Measurements from ENCODE around the gene MPRIP.

MPRIP gene

DNA sequence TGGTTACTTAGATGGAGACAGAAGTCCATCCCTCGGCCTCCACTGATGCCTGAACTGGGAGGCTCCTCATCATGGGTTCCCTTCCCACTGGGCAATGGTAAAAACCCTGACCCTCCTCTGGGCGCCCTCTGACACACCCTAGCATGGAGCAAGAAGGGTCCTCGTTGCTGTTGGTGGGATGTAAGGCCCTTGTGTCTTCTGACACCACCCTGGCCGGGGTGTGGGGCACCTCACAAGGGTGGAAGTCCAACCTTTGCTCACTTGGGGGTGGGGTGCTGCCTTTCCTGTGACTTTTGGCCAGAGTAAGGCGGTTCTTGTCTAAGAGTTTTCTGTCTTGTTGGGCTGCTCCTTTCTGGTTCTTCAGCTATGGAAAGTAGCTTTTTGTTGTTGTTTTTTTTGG lies 28.7 kb downstream of the MPRIP start:
- Histone ChIP-seq H3K27ac (ENCODE audit: low read length) (no peak overlapping the region), H3K9me3 (ENCODE audit: insufficient read depth, low read depth, low read length) (no peaks in the 10 kb centered on the region), H3K36me3 (ENCODE audit: insufficient read depth, low read depth, low read length) (no peaks in the 10 kb centered on the region), H3K27me3 (ENCODE audit: insufficient read depth, low read length) (no peaks in the 10 kb centered on the region), H3K9ac (ENCODE audit: low read depth, low read length) (no peak overlapping the region), H3K4me3 (ENCODE audit: low read length) (no peak overlapping the region), H3K4me1 (ENCODE audit: insufficient read depth, low read length) (no peaks in the 10 kb centered on the region)

DNA sequence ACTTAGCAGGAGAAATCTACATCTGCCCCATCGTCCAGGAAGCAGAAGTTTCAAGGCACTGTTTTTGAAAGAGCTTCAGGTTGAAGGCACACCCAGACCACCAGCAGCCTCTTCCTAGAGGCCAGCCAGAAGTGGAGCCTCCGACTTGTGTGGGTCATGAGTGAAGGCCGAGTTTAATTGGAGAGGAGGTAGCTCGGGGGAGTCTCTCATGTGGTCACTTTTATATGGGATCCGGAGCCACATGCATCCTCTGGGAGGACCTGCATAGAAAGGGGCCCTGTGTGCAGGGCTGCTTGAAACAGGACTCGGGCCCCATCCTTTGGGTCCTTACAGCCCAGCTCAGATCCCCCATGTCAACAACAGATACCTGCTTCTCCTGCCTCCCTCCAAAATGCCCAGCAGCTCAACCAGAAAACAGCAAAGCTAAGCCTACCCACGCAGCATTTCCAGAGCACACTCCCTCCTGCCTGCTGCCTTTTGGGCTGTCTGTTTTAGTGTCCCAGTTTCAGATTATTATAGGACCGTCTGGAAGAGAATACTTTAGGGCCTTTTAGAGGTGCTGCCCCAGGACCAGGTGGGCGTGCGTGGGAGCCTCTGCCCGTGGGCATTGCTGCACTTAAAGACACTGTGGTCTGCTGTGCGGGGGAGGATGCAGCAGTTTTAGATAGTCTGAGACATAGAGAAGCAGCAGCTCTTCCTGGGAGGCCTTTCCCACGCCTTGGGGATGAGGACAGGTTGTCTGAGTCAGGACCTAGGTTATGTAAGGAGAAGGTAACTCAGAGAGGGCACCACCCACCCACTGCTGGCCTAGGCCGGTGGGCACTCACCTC lies 29.5 kb downstream of the MPRIP start:
- no peak overlapping the region for H3K9ac ChIP-seq (ENCODE audit: low read depth, low read length)
- H3K4me1 ChIP-seq (ENCODE audit: insufficient read depth, low read length): no peaks in the 10 kb centered on the region
- no peaks in the 10 kb centered on the region for H3K27me3 ChIP-seq (ENCODE audit: insufficient read depth, low read length)
- no peaks in the 10 kb centered on the region for H3K36me3 ChIP-seq (ENCODE audit: insufficient read depth, low read depth, low read length)
- no peak overlapping the region for H3K4me3 ChIP-seq (ENCODE audit: low read length)
- H3K9me3 ChIP-seq (ENCODE audit: insufficient read depth, low read depth, low read length): no peaks in the 10 kb centered on the region
- no peak overlapping the region for H3K27ac ChIP-seq (ENCODE audit: low read length)

DNA sequence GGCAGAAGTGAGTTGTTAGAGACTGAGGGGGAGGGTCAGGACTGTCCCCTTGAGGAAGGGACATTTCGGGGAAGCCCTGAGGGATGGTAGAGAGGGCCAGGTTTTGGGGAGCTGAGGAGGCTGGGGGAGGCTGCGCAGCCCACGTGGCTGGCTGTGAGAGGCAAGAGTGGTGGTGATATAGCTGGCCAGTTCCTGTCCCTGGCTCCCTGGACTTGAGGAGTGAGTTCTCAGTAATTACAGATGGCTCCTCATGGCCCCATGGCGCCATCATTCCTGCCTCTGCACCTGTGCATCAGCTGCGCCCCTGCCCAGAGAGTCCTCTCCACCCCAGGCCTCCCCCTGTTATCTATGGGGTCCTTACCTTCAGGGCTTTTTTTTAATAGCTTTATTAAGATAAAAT lies 30.3 kb downstream of the MPRIP start:
- no peaks in the 10 kb centered on the region for H3K27me3 ChIP-seq (ENCODE audit: insufficient read depth, low read length)
- no peaks in the 10 kb centered on the region for H3K4me1 ChIP-seq (ENCODE audit: insufficient read depth, low read length)
- H3K36me3 ChIP-seq (ENCODE audit: insufficient read depth, low read depth, low read length): peaks cover 3% of the 10 kb centered on the region; the same call in 1 of the 2 replicates
- no peaks in the 10 kb centered on the region for H3K9me3 ChIP-seq (ENCODE audit: insufficient read depth, low read depth, low read length)
- H3K4me3 ChIP-seq (ENCODE audit: low read length): no peak overlapping the region
- H3K27ac ChIP-seq (ENCODE audit: low read length): no peak overlapping the region
- H3K9ac ChIP-seq (ENCODE audit: low read depth, low read length): no peak overlapping the region

DNA sequence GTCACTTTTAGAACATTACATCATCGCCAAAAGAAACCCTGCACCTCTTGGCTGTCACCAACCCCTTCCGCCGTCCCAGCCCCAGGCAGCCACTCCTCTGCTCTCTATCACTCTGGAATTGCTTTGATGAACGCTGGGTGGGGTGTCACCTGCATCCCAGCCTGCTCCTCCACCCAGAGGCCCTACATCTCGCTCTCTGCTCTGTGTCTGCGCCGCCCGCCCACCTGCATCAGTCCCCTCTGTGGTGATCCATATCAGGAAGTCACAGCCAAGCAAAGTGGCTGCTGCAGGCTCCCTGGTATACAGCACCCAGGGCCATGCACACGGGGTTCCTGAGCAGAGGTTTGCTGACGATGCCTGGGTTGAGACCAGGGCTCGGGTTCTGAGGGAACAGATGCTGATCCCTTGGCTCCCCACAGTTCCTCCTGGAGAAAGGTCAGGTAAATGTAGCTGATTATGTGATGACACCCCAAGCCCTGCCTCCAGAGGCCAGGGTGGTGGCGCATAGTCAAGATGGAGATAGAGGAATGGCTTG lies 30.8 kb downstream of the MPRIP start:
- H3K9me3 ChIP-seq (ENCODE audit: insufficient read depth, low read depth, low read length): no peaks in the 10 kb centered on the region
- no peaks in the 10 kb centered on the region for H3K27me3 ChIP-seq (ENCODE audit: insufficient read depth, low read length)
- H3K36me3 ChIP-seq (ENCODE audit: insufficient read depth, low read depth, low read length): peaks cover 8% of the 10 kb centered on the region; the same call in 1 of the 2 replicates
- no peak overlapping the region for H3K27ac ChIP-seq (ENCODE audit: low read length)
- no peaks in the 10 kb centered on the region for H3K4me1 ChIP-seq (ENCODE audit: insufficient read depth, low read length)
- H3K4me3 ChIP-seq (ENCODE audit: low read length): no peak overlapping the region
- no peak overlapping the region for H3K9ac ChIP-seq (ENCODE audit: low read depth, low read length)

DNA sequence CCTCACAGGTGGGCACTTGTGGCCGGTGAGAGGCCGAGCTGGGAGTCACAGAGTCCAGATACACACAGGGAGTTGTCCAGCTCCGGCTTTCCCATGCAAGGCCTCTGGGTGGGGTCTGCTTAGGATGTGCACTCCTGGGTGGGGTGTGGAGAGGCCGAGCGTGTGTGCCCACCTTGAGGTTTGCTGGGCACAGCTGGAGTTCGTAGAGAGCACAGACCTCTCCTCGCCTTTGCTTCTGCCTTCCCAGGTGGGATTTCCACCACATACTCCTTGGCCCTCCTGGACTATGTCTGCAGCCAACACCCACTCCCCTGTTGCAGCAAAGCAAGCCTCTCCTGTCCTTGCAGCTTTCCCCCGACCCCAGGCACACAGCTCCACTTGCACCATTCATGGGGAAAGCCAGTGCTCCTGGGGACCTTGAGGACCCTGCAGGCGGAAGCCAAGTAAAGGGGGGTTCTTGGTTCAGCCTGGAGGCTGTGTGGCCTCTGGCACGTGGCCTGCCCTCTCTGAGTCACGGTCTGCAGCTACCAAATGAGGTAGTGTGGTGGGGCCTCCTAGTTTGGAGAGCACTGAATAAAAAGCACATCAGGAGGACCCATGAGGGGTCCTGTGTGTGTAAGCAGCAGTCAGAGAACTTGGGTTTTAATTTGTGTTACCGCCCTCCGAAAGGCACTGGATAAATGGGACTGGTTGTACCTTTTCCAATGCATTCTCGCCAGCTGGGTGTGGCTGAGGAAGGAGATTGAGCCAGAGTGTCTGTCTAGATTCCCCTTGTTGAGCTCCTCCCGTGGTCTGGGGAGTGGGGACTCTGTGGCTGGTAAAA lies 31.5 kb downstream of the MPRIP start:
- no peak overlapping the region for H3K27ac ChIP-seq (ENCODE audit: low read length)
- no peaks in the 10 kb centered on the region for H3K27me3 ChIP-seq (ENCODE audit: insufficient read depth, low read length)
- no peaks in the 10 kb centered on the region for H3K9me3 ChIP-seq (ENCODE audit: insufficient read depth, low read depth, low read length)
- no peak overlapping the region for H3K4me3 ChIP-seq (ENCODE audit: low read length)
- no peak overlapping the region for H3K9ac ChIP-seq (ENCODE audit: low read depth, low read length)
- H3K4me1 ChIP-seq (ENCODE audit: insufficient read depth, low read length): no peaks in the 10 kb centered on the region
- peaks cover 12% of the 10 kb centered on the region; the same call in 1 of the 2 replicates for H3K36me3 ChIP-seq (ENCODE audit: insufficient read depth, low read depth, low read length)

DNA sequence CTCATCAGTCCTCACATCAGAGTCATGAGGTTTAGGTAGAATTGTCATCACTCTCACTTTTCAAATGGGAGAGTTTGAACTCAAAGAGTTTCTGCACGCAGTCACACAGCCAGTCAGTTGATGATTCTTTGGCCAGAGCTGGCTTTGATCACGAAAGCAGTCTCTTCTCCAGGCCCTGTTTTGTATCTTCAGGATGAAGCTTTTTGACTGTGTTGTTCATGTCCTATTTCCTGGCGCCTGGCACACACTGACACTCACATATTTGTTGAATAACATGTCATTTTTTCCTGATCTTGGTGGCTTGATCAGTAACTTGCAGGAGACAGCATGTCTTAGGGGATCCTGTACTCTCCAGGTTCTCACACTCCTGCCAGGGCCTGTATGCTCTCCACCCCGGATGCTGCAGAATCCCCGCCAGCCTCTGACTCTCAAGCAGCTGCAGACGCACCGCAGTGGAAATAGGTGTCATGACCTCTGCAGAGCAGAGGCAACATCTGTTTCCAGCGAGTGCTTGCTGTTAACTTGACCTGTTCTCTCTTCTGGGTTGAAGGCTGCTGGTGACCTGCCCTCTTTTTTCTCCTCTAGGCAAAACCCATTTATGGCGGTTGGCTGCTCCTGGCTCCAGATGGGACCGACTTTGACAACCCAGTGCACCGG lies 33.0 kb downstream of the MPRIP start:
- Histone ChIP-seq H3K4me3 (ENCODE audit: low read length) (no peak overlapping the region), H3K9ac (ENCODE audit: low read depth, low read length) (no peak overlapping the region), H3K27me3 (ENCODE audit: insufficient read depth, low read length) (no peaks in the 10 kb centered on the region), H3K4me1 (ENCODE audit: insufficient read depth, low read length) (no peaks in the 10 kb centered on the region), H3K36me3 (ENCODE audit: insufficient read depth, low read depth, low read length) (peaks cover 12% of the 10 kb centered on the region; the same call in 1 of the 2 replicates), H3K9me3 (ENCODE audit: insufficient read depth, low read depth, low read length) (no peaks in the 10 kb centered on the region), H3K27ac (ENCODE audit: low read length) (no peak overlapping the region)

DNA sequence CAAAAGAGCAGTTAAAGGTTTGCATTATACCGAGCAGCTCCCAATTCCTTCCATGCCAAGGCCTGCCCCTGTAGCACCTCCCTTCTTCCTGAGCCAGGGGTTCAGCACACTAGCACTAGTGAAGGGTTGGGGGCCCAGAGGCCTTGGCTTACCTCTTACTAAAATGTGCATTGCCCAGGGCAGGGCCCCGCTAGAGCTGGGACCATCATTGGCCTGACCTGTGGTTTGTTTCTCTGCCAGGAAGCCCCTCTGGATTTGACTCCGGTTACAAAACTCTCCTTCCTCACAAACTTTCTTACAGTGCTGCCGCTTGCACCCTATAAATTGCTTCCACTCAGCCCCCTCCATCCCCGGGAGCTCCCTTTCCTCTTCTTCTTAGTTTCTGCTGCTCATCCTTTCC lies 33.8 kb downstream of the MPRIP start:
- Histone ChIP-seq H3K27ac (ENCODE audit: low read length) (no peak overlapping the region), H3K9me3 (ENCODE audit: insufficient read depth, low read depth, low read length) (no peaks in the 10 kb centered on the region), H3K9ac (ENCODE audit: low read depth, low read length) (no peak overlapping the region), H3K4me1 (ENCODE audit: insufficient read depth, low read length) (no peaks in the 10 kb centered on the region), H3K36me3 (ENCODE audit: insufficient read depth, low read depth, low read length) (peaks cover 12% of the 10 kb centered on the region; the same call in 1 of the 2 replicates), H3K27me3 (ENCODE audit: insufficient read depth, low read length) (no peaks in the 10 kb centered on the region), H3K4me3 (ENCODE audit: low read length) (no peak overlapping the region)

DNA sequence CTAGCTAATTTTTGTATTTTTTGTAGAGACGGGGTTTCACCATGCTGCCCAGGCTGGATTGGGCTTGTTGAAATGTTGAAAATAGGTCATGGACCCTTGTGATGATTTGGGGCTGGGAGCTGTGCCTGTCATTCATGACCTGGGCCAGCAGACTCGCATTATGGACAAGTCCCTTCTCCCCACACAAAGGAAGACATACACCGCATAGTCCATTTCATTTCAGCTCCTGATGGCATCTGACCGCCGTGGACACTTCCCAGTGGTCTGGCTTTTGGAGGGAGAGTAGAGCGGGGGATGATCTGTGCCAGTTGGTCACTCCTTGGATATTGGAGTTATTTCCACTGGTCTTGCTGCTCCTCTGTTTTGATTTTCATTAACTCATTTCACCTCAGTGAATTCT lies 34.8 kb downstream of the MPRIP start:
- H3K4me3 ChIP-seq (ENCODE audit: low read length): no peak overlapping the region
- no peak overlapping the region for H3K27ac ChIP-seq (ENCODE audit: low read length)
- H3K27me3 ChIP-seq (ENCODE audit: insufficient read depth, low read length): no peaks in the 10 kb centered on the region
- H3K4me1 ChIP-seq (ENCODE audit: insufficient read depth, low read length): no peaks in the 10 kb centered on the region
- H3K9ac ChIP-seq (ENCODE audit: low read depth, low read length): no peak overlapping the region
- no peaks in the 10 kb centered on the region for H3K9me3 ChIP-seq (ENCODE audit: insufficient read depth, low read depth, low read length)
- peaks cover 12% of the 10 kb centered on the region; the same call in 1 of the 2 replicates for H3K36me3 ChIP-seq (ENCODE audit: insufficient read depth, low read depth, low read length)

DNA sequence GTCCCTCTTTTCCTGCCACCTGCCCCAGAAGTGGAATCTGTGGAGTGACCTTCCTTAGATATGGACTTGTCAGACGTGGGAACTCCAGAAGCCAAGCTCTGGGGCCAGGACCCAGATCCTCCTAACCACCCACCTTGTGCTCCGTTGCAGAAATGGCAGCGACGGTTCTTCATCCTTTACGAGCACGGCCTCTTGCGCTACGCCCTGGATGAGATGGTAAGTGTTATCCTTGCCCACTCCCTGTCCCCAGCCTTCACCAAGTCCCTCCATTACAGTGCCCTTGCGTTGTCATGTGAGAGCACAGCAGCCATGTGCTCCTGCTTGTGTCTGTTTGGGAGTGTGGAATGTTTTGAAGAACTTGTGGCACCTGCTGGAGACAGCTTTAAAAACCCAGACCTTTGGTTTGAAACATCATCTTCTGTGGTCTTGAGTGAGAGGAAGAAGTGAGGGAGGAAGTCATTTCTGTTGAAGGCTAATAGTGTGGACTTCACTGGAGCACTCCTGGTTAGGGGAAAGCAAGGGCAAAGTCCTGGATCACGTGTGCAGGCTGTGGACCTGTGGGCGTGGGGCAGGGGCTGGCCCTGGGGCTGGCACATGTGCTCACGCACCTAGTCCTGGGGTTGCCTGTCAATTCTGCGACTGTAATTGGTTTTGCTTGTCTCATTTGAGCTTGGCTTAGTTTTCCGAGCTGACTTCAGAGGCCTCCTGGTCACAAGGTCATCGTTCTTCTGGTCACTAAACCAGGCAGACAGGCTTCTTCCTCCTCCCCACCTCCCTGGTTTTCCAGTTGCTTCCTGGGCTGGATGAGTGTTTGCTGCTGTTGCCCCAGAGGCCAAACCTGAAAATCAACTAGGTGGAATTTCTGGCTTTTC lies 35.8 kb downstream of the MPRIP start:
- H3K4me3 ChIP-seq (ENCODE audit: low read length): no peak overlapping the region
- peaks cover 12% of the 10 kb centered on the region; the same call in 1 of the 2 replicates for H3K36me3 ChIP-seq (ENCODE audit: insufficient read depth, low read depth, low read length)
- no peaks in the 10 kb centered on the region for H3K27me3 ChIP-seq (ENCODE audit: insufficient read depth, low read length)
- H3K4me1 ChIP-seq (ENCODE audit: insufficient read depth, low read length): no peaks in the 10 kb centered on the region
- H3K9ac ChIP-seq (ENCODE audit: low read depth, low read length): no peak overlapping the region
- H3K27ac ChIP-seq (ENCODE audit: low read length): no peak overlapping the region
- no peaks in the 10 kb centered on the region for H3K9me3 ChIP-seq (ENCODE audit: insufficient read depth, low read depth, low read length)

DNA sequence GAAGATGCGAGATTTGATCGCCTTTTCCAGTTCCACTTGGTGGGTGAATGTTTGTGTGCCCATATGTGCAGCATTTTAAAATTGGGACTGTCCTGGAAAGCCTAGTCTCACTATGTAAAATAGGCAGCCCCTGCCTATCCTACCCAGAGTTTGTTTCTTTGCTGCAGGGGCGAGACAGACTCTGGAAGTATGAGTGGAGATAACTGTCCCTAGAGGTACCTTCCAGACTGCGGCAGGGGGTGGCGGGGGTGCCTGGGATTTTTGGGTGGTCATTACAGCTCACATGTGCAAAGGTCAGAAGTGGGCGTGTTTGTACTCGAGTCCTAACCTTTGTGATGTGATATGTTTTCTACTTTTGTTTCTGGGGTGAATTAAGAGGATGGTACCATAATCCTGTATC lies 36.6 kb downstream of the MPRIP start:
- no peaks in the 10 kb centered on the region for H3K27me3 ChIP-seq (ENCODE audit: insufficient read depth, low read length)
- H3K4me3 ChIP-seq (ENCODE audit: low read length): no peak overlapping the region
- H3K36me3 ChIP-seq (ENCODE audit: insufficient read depth, low read depth, low read length): peaks cover 12% of the 10 kb centered on the region; the same call in 1 of the 2 replicates
- no peak overlapping the region for H3K9ac ChIP-seq (ENCODE audit: low read depth, low read length)
- no peaks in the 10 kb centered on the region for H3K9me3 ChIP-seq (ENCODE audit: insufficient read depth, low read depth, low read length)
- H3K27ac ChIP-seq (ENCODE audit: low read length): no peak overlapping the region
- no peaks in the 10 kb centered on the region for H3K4me1 ChIP-seq (ENCODE audit: insufficient read depth, low read length)

DNA sequence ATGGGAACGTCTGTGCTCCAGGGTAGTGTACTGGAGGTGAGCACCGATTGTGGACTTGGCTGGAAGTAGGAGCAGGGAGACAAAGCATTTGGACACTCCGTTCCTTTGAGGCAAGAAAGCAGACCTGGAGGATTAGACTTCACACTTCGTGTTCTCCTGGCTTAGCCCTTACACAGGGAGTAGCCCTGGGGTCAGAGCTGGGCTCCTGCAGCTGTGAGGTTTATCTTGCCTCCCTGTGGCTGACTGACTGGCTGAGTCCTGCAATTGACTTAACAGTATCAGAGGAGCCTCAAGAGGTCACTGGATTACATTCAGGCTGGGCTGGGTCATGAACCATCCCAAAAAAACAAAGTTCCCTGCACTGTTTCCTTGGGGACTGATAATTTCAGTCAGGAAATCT lies 37.1 kb downstream of the MPRIP start:
- Histone ChIP-seq H3K27ac (ENCODE audit: low read length) (no peak overlapping the region), H3K27me3 (ENCODE audit: insufficient read depth, low read length) (no peaks in the 10 kb centered on the region), H3K9me3 (ENCODE audit: insufficient read depth, low read depth, low read length) (no peaks in the 10 kb centered on the region), H3K36me3 (ENCODE audit: insufficient read depth, low read depth, low read length) (peaks cover 17% of the 10 kb centered on the region; the same call in 1 of the 2 replicates), H3K4me3 (ENCODE audit: low read length) (no peak overlapping the region), H3K9ac (ENCODE audit: low read depth, low read length) (no peak overlapping the region), H3K4me1 (ENCODE audit: insufficient read depth, low read length) (no peaks in the 10 kb centered on the region)
